Calu3 (cell line): ENCODE results near the gene NFXL1. TPM values are rescaled to one million over a fixed set of nuclear protein-coding genes. Genes with fewer than 3 reads are reported as not detected.
A peak's percentile ranks its signal among the peaks of the same experiment; 100 is the strongest.

Experiments used
- BruUV-seq: library from RNA; stranded (reverse); fragments of 400-500 nt; replicated peaks from 2 replicates; lab custom pipeline; 2021; lab: Mats Ljungman, UMichigan
- CTCF ChIA-PET: fragments of 300-600 bp; sonication (Branson Sonifier 250); formaldehyde crosslinking; loops from one replicate; lab custom pipeline; 2022; ENCODE audit warnings: antibody characterized with exemption; lab: Charles Lee
- DNase-seq: peaks from one replicate; pipeline ENCODE4 v3.0.0; 2022
- H3K27ac Mint-ChIP-seq: one replicate; pipeline ENCODE4 v1.8.0; 2022; ENCODE audit warnings: mixed read lengths; ENCODE audit not compliant: unreplicated experiment
- H3K27me3 Mint-ChIP-seq: one replicate; pipeline ENCODE4 v1.8.0; 2022; ENCODE audit warnings: mixed read lengths; ENCODE audit not compliant: unreplicated experiment
- H3K36me3 Mint-ChIP-seq: one replicate; pipeline ENCODE4 v1.8.0; 2022; ENCODE audit warnings: mild to moderate bottlenecking, moderate library complexity, mixed read lengths; ENCODE audit not compliant: insufficient read depth, unreplicated experiment
- H3K4me1 Mint-ChIP-seq: one replicate; pipeline ENCODE4 v1.8.0; 2022; ENCODE audit warnings: mild to moderate bottlenecking, low read depth, mixed read lengths; ENCODE audit not compliant: unreplicated experiment
- H3K4me3 Mint-ChIP-seq: one replicate; pipeline ENCODE4 v1.8.0; 2022; ENCODE audit warnings: mild to moderate bottlenecking, low read depth, moderate library complexity, mixed read lengths; ENCODE audit not compliant: unreplicated experiment
- H3K9me3 Mint-ChIP-seq: one replicate; pipeline ENCODE4 v1.8.0; 2022; ENCODE audit warnings: low read depth, mixed read lengths; ENCODE audit not compliant: unreplicated experiment
- intact Hi-C: fragments of 100-400 bp; cut with micrococcal nuclease; formaldehyde crosslinking; loops from one replicate; pipeline ENCODE4 v1.10.0; 2022; ENCODE audit not compliant: unreplicated experiment
- total RNA-seq: library from RNA; stranded (reverse); gene quantifications from 2 replicates; pipeline ENCODE4 v1.2.3, GENCODE V29; 2022
- TF ChIP-seq, protein P1 (sequence below): fragments of 200-600 bp; IDR thresholded peaks from one replicate; pipeline ENCODE4 v1.8.0; 2022; ENCODE audit warnings: antibody characterized with exemption; ENCODE audit not compliant: unreplicated experiment

NFXL1 gene
- total RNA-seq, 1 experiment from 2014 or later = 16.1 TPM

DNA sequence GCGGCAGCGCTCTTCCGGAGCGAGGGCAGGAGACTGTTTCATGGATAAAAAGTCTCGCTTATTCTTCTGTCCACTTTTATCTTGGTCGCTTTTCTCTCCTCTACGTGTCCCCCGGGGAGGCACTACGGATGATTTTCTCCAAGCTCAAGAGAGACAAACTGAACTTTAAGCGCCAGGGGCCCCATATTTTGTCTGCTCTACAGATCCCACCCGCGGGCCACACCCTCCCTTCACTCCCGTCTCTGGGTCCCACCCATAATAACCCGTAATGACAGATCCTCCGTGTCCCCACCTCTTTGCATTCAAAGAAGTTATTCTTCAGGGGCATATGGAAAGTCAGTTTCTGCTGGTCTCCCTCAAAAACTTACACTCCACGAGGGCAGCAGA, 76.5 kb downstream of the NFXL1 start, which contains the start of gene CORIN:
Gene CORIN (minus strand): TSS at position 160 of the 387 bp plus-strand sequence. CDS start 118 bp downstream, at position 42.
- TF ChIP-seq, protein P1, sequence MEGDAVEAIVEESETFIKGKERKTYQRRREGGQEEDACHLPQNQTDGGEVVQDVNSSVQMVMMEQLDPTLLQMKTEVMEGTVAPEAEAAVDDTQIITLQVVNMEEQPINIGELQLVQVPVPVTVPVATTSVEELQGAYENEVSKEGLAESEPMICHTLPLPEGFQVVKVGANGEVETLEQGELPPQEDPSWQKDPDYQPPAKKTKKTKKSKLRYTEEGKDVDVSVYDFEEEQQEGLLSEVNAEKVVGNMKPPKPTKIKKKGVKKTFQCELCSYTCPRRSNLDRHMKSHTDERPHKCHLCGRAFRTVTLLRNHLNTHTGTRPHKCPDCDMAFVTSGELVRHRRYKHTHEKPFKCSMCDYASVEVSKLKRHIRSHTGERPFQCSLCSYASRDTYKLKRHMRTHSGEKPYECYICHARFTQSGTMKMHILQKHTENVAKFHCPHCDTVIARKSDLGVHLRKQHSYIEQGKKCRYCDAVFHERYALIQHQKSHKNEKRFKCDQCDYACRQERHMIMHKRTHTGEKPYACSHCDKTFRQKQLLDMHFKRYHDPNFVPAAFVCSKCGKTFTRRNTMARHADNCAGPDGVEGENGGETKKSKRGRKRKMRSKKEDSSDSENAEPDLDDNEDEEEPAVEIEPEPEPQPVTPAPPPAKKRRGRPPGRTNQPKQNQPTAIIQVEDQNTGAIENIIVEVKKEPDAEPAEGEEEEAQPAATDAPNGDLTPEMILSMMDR = no peak
- CTCF ChIA-PET = interaction anchor here (1.6 to 3.3 kb wide), 3 partner anchors 128 to 151 kb away, joined by 5 to 28 read pairs (median 9); no protein-coding TSS in a partner anchor
- DNase-seq = no peak
- H3K36me3 Mint-ChIP-seq = peaks cover 19% of the 10 kb centered on the region
- H3K4me1 Mint-ChIP-seq = no peaks in the 10 kb centered on the region
- BruUV-seq = no TSS peak
- peak within 1 kb of the TSS; percentile 93 for H3K4me3 Mint-ChIP-seq
- H3K27ac Mint-ChIP-seq = peak within 1 kb of the TSS; percentile 39
- intact Hi-C loops = loop anchor here (1.0 to 10.0 kb wide), 3 partner anchors 95 to 247 kb away; no protein-coding TSS in a partner anchor
- no peaks in the 10 kb centered on the region for H3K9me3 Mint-ChIP-seq
- no peaks in the 10 kb centered on the region for H3K27me3 Mint-ChIP-seq

DNA sequence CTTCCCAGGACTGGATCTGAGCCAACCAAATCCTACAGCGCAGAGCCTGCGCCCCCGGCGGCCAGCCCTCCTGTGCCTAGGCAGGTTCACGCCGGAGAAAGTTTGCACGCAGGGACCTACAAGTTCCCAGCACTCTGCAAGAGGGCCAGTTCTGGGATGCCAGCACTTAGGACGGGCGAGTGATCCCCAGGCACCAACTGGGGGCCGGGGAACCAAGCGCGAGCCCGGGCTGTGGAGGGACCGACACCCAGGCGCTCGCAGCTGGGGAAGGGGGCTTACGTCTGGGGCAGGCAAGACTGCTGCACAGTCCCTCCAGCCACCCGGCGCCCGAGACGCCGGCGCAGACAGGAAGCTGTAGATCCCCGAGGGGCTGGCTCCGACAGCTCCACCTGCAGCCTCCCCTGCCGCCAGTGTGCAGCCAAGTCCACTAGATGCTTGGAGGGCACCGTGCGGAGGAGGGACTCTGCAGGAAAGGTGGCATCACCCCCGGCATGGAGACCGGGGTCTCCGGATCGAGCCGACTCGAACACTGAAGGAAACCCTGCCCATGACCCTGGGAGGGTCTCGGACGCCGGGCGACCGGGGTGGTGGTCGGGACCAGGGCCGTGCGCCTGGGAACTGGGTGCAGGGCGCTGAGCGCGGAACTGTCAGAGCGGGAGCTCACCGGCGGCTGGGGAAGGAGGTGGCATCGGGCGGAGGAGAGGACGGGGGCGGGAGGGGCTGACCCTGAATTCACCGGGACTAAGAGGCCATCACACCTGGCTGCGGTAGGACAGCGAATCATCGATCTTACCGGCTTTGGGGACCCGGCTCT, 77.1 kb downstream of the NFXL1 start:
- Mint-ChIP-seq H3K4me3 (peak overlapping the region; percentile 93), H3K36me3 (peaks cover 19% of the 10 kb centered on the region), H3K27me3 (no peaks in the 10 kb centered on the region), H3K27ac (peak overlapping the region; percentile 39), H3K4me1 (no peaks in the 10 kb centered on the region), H3K9me3 (no peaks in the 10 kb centered on the region)
- CTCF ChIA-PET = interaction anchor here (0.6 to 3.3 kb wide), 11 partner anchors 97 to 272 kb away, joined by 3 to 28 read pairs (median 5); no protein-coding TSS in a partner anchor
- intact Hi-C loops = loop anchor here (5.0 to 10.0 kb wide), 2 partner anchors 150 to 248 kb away; no protein-coding TSS in a partner anchor
- BruUV-seq = no TSS peak
- peak; percentile 61 for DNase-seq
- TF ChIP-seq, protein P1 = no peak

DNA sequence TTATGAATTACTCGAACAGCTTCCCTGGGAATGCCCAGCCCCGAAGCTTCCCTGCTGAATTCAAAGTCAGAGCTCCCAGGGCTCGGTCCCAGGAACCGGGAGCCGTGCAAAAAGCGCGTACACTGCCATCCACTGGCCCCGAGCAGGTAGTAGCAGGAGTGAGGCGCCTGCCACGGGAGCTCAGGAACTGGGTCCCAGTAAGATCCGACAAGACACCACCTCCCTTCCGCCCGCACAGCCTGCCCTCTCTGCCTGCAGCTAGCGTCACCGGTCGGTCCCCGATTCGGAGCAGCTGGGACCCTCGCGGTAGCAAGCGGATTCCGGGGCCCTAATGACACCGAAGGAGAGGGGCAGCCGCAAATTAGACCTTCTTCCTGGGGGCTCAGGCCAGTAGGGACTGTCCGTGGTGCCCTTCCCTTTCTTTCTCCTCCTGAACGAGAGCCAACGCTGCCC, 77.7 kb downstream of the NFXL1 start:
- H3K4me3 Mint-ChIP-seq = peak overlapping the region; percentile 93
- H3K4me1 Mint-ChIP-seq = no peaks in the 10 kb centered on the region
- TF ChIP-seq, protein P1 = no peak
- no peaks in the 10 kb centered on the region for H3K27me3 Mint-ChIP-seq
- no peaks in the 10 kb centered on the region for H3K9me3 Mint-ChIP-seq
- CTCF ChIA-PET = interaction anchor here (0.6 to 3.3 kb wide), 11 partner anchors 97 to 272 kb away, joined by 3 to 28 read pairs (median 5); no protein-coding TSS in a partner anchor
- peak; percentile 77 for DNase-seq
- H3K36me3 Mint-ChIP-seq = peaks cover 19% of the 10 kb centered on the region
- intact Hi-C loops = loop anchor here (1.0 to 10.0 kb wide), 3 partner anchors 131 to 248 kb away; no protein-coding TSS in a partner anchor
- H3K27ac Mint-ChIP-seq = peak overlapping the region; percentile 39
- BruUV-seq = no TSS peak

DNA sequence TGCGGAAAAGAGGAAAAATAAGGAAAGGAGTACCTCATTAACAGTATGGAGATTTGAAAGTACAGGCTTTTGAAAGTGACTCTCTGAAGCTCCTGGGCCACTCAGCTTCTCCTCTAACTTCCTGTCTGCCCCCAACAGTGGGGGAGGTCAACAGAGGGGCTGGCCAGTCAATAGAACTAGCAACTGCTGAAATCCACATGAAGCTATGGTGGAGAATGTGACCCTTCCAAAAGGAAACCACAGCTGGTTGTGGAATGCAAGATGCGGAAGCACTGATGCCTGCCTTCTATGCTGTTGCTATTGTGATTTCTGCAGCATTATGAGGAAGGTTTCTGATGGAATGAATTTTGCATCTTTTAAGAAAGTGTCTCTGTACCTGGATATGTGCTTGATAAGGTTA, 78.9 kb downstream of the NFXL1 start:
- no peak for DNase-seq
- intact Hi-C loops = loop anchor here (5.0 to 10.0 kb wide), 2 partner anchors 148 to 249 kb away; no protein-coding TSS in a partner anchor
- CTCF ChIA-PET = interaction anchor here (3.3 kb wide), 1 partner anchor 131 kb away, joined by 28 read pairs; no protein-coding TSS in a partner anchor
- Mint-ChIP-seq H3K36me3 (peaks cover 19% of the 10 kb centered on the region), H3K4me1 (no peaks in the 10 kb centered on the region), H3K4me3 (no peak overlapping the region), H3K9me3 (no peaks in the 10 kb centered on the region), H3K27me3 (no peaks in the 10 kb centered on the region), H3K27ac (no peak overlapping the region)
- BruUV-seq = no TSS peak
- TF ChIP-seq, protein P1 = no peak
